GM18951 (cell line): Measurements from ENCODE around the gene AP1M1.

ENCODE experiments used
- POLR2A ChIP-seq: IDR thresholded peaks from 4 replicates; pipeline ENCODE4 v1.6.1; 2011; ENCODE audit warnings: mild to moderate bottlenecking; ENCODE audit not compliant: insufficient read length, insufficient read depth; ENCODE audit errors: extremely low read depth
- in situ Hi-C: fragments of 300-500 bp; cut with MboI; formaldehyde crosslinking; loops from one replicate; pipeline ENCODE4 v1.12.0; 2022; ENCODE audit warnings: low sequenced_read_pairs, mixed read lengths, inconsistent platforms; ENCODE audit not compliant: unreplicated experiment

AP1M1 gene

GRCh38 chr19:16234552-16235445 is 37.1 kb downstream of the AP1M1 start:
- in situ Hi-C loops = no loop called here
- TF ChIP-seq POLR2A = no peak

DNA sequence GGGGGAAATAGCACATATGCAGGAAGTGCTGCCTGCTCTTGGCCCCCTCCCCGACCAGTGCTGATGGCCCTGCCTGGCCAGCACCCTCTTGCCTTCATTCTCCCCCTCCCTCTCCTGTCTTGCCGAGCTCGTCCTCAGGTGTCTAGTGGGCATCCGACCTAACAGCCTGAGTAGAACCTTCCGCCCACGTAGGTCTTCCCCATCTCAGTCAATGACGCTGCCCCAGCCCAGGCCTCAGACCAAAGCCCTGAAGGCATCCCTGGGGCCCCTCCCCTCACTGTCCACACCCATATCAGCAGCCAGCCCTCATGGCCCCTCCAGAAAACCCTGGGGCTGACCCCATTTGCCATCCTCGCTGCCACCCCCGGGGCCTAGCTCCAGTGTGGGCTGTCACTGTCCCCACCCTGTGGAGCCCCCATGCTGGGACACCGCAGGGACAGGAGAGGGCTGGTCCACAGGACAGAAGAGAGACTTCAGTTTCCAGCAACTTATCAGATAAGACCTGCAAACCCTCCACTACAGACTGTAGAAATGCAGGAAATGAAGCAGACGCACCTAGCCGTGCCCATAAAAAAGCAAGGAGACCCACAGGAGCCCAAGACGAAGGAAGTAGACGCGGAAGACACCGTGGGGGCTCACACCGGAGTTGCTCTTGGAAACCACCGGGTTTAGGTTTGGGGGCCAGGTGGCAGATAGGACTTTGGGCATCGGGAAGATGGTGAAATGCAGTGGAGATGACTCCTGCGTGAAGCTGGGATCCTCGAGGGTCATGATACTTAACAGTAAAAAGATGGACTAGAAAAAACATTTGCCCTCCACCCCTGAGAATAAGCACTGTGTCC is 38.3 kb downstream of the AP1M1 start:
- TF ChIP-seq POLR2A = no peak
- in situ Hi-C loops = no loop called here

GRCh38 chr19:16244091-16244490 is 46.4 kb downstream of the AP1M1 start:
- TF ChIP-seq POLR2A = no peak
- in situ Hi-C loops = loop anchor here (10.0 kb wide), 1 partner anchor 151 kb away; no protein-coding TSS in a partner anchor

DNA sequence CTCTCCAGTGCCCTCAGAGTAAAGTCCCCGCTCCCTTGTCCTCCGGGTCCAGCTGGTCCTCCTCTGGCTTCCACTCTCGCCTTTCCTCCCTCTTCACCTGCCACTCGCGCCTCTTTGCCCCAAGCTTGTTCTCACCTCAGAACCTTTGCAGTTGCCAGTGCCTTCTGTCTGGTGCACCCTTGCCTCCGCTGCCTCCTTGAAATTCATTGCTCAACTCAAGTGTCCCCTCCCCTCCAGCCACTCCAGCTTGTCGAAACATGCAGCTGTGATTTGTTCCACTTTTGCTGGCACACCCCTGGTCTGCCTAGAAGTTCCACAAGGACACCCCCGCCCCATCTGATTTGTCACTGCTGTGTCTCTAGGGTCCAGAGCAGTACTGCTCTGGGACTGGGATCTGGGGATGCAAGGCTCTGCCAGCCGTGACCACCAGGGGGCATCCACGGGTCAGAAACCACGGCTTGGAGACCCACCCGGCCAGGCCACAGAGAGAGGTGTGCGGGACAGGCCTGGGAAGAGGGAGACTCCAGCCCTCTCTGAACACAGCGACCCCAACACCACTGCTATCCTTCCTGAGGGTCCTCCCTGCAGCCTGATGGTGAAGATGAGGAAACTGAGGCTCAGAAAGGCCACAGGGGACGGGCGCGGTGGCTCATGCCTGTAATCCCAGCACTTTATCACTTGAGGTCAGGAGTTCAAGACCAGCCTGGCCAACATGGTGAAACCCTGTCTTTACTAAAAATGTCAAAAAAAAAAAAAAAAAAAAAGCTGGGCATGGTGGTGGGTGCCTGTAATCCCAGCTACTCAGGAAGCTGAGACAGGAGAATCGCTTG is 49.9 kb downstream of the AP1M1 start:
- in situ Hi-C loops = loop anchor here (10.0 kb wide), 1 partner anchor 147 kb away; no protein-coding TSS in a partner anchor
- no peak for TF ChIP-seq POLR2A

DNA sequence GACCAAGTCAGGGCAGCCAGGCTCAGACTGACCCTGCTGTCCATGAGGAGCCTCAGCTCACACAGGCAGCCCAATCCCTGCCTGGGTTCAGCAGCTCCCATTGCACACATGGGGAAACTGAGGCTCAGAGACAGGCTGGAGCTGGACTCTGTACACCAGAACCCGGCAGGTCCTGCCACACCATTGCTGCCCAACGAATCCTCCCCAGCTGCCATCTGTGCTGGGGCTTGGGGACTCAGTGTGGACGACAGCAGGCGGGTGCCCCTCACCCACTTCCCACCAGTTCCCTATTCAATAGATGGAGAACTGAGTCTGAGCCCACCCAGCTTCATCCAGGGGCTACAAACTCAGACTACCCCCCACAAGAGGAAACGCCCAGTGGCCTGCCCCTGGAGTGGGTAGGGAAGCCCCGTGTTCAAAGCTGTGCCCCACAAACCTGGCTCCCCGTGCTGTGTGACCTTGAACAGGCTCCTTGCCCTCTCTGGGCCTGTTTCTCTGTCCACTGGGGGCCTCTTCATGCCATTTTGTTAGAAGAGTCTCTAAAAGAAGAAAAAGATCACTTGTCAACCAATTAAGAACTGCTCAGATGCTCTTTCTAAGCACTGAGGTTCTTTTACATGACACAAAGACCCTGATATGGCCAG is 50.8 kb downstream of the AP1M1 start:
- no peak for TF ChIP-seq POLR2A
- in situ Hi-C loops = loop anchor here (10.0 kb wide), 1 partner anchor 146 kb away; no protein-coding TSS in a partner anchor

DNA sequence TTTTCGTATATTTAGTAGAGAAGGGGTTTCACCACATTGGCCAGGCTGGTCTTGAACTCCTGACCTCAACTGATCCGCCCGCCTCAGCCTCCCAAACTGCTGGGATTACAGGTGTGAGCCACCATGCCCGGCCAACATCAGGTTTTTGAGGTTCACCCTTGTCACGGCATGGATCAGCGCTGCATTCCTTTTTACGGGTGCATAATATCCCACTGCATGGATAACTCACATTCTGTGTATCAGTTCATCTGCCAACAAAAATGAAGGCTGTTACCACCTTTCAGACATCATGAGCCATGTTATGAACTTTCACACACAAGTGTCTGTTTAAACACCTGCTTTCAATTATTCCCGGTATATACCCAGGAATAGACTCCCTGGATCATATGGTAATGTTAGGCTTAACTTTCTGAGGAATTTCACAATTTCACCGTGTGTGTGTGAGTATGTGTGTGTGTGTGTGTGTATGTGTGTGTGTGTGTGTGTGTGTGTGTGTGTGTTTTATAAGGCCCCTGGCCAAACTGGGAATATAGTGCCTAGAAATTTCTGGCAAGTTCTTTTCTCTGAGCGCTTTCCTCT is 52.2 kb downstream of the AP1M1 start:
- TF ChIP-seq POLR2A = no peak
- in situ Hi-C loops = loop anchor here (10.0 kb wide), 1 partner anchor 145 kb away; no protein-coding TSS in a partner anchor

- in situ Hi-C loops = no loop called here
- TF ChIP-seq POLR2A = no peak
These were observed 54.9 kb downstream of the AP1M1 start for GRCh38 chr19:16252459-16253205.

DNA sequence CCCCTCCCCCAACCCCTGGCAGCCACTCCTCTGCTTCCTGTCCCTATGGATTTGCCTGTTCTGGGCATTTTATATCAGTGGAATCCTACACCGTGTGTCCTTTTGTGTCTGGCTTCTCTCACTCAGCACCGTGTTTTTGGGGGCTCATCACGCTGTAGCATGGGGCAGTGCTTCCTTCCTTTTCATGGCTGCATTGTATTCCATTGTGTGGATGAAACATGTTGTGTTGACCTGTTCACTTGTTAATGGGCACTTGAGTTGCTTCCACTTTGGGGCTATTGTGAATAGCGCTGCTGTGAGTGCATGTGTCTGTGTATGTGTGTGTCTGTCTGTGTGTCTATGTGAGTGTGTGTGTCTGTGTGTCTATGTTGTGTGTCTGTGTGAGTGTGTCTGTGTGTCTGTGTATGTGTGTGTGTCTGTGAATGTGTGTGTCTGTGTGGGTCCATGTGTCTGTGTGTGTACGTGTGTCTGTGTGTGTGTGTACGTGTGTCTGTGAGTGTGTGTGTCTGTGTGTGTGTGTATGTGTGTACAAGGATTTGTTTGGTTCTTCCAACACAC is 57.2 kb downstream of the AP1M1 start:
- in situ Hi-C loops = no loop called here
- no peak for TF ChIP-seq POLR2A

DNA sequence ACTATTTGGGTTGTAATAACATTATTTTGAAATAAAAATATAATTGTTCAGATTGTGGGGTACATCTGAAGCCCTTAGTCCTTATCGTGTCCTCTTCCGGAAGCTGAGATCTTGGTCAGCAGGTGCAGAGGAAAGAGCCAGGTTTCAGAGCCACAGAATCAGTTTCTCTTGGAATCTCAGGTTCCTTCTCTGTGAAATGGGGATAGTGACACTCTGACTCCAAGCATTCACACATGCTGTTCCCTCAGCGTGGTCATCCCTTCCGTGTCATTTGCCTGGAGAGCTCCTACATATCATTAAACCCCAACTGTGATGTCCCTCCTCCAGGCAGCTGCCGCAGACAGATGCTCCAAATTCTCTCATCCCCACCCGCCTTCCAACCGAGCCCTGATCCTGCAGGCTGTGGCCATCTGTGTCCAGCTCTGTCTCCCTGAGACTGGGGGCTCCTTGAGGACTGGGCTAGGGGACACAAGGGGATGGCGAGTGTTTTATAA is 59.8 kb downstream of the AP1M1 start:
- no peak for TF ChIP-seq POLR2A
- in situ Hi-C loops = no loop called here

- in situ Hi-C loops = no loop called here
- TF ChIP-seq POLR2A = no peak
These were observed 60.8 kb downstream of the AP1M1 start for GRCh38 chr19:16258440-16258903.
